ENCODE measurements around the gene EEPD1. TPM values are rescaled to one million over a fixed set of nuclear protein-coding genes. Genes with fewer than 3 reads are reported as not detected.

EEPD1 gene
- total RNA-seq, 1 donor from 2014 or later, result 9.6 TPM

- intact Hi-C loops (cut with micrococcal nuclease), result no loop called here
- no peak for ATAC-seq
Observed at GRCh38 chr7:36301914-36302771, 149.1 kb downstream of the EEPD1 start.

GRCh38 chr7:36303202-36304098 lies 150.4 kb downstream of the EEPD1 start:
- intact Hi-C loops (cut with micrococcal nuclease), result no loop called here
- DNase-seq (peak; percentile 88), ATAC-seq (peak; percentile 90)

More at GRCh38 chr7:36301914-36302771, 149.1 kb downstream of the EEPD1 start:
- no peak for DNase-seq

DNA sequence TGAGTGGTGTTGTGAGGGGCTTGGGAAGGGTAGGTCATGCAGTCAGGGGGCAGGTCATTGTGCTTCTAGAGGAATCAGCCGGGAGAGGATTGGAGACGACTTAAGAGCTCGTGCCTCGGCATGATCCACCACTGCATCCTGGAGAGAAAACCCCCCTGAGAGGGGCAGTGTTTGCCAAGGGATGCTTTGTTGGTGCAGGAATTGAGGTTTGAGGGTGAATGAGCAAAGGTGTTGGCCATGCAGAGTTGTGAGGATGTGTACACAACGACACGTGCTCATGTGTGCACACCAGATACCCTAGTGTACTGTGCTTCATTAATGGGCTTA lies 151.0 kb downstream of the EEPD1 start:
- DNase-seq (no peak), ATAC-seq (no peak)
- intact Hi-C loops (cut with micrococcal nuclease), result no loop called here

DNA sequence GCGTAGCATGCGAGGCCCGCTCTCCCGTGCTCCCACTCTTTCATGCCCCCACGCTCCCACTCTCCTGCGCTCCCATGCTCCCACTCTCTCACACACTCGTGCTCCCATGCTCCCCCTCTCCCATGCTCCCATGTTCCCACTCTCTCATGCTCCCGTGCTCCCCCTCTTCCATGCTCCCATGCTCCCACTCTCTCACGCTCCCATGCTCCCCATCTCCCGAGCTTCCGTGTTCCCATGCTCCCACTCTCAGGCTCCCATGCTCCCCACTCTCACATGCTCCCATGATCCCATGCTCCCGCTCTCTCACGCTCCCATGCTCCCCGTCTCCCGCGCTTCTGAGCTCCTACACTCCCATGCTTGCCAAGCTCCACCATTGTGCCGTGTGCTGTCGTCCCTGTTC lies 152.2 kb downstream of the EEPD1 start:
- intact Hi-C loops (cut with micrococcal nuclease), result no loop called here
- DNase-seq (no peak), ATAC-seq (no peak)

GRCh38 chr7:36305648-36306047 lies 152.6 kb downstream of the EEPD1 start:
- no peak for ATAC-seq
- intact Hi-C loops (cut with micrococcal nuclease), result no loop called here
- DNase-seq, result no peak

- DNase-seq (no peak), ATAC-seq (no peak)
- intact Hi-C loops (cut with micrococcal nuclease), result no loop called here
Observed at GRCh38 chr7:36306222-36306621, 153.2 kb downstream of the EEPD1 start.

GRCh38 chr7:36306722-36307121 lies 153.7 kb downstream of the EEPD1 start:
- intact Hi-C loops (cut with micrococcal nuclease), result no loop called here
- ATAC-seq, result no peak
- DNase-seq, result no peak

GRCh38 chr7:36308031-36308430 lies 155.0 kb downstream of the EEPD1 start:
- intact Hi-C loops (cut with micrococcal nuclease), result no loop called here
- ATAC-seq, result no peak
- no peak for DNase-seq

- no peak for DNase-seq
- intact Hi-C loops (cut with micrococcal nuclease), result no loop called here
- ATAC-seq, result no peak
Observed at GRCh38 chr7:36309301-36309700, 156.2 kb downstream of the EEPD1 start.

- ATAC-seq, result no peak
- DNase-seq, result no peak
- intact Hi-C loops (cut with micrococcal nuclease), result no loop called here
Observed at GRCh38 chr7:36309716-36310115, 156.7 kb downstream of the EEPD1 start.

DNA sequence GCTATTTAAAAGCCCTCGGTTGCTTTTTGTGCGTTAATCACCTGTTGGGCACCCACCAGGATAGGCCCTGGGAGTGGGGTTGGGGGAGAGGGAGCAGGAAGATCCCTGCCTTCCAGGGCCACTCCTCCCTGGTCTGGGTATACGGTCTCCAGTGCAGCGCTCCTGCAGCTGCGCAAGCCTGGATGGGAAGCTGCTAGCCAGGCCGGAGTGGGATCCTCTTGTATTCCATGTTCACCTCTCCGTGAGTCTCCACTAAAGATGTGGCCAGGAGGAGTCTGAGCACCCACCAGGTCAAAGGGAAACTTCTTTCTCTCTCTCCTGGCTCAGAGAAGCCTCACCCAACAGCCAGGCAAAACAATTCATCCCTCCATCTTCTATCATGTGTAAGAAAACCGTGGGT lies 157.8 kb downstream of the EEPD1 start:
- intact Hi-C loops (cut with micrococcal nuclease), result no loop called here
- ATAC-seq (no peak), DNase-seq (no peak)

DNA sequence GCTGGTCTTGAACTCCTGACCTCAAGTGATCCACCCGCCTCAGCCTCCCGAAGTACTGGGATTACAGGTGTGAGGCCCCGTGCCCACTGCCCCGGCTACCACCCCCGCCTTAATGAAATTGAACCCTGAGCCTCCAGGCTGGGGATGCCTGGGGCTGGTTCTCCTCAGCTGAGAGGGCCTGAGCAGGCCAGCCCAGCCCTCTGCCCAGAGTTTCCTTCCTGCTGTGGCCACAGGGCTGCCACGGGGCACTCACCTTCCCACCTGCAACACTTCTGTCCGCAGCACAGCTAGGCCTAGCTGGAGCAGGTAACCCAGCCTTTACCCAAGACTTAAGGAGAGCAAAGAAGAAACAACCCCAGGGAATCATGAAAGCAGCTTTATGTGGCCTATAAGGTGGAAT lies 158.5 kb downstream of the EEPD1 start:
- intact Hi-C loops (cut with micrococcal nuclease), result no loop called here
- DNase-seq (no peak), ATAC-seq (no peak)

DNA sequence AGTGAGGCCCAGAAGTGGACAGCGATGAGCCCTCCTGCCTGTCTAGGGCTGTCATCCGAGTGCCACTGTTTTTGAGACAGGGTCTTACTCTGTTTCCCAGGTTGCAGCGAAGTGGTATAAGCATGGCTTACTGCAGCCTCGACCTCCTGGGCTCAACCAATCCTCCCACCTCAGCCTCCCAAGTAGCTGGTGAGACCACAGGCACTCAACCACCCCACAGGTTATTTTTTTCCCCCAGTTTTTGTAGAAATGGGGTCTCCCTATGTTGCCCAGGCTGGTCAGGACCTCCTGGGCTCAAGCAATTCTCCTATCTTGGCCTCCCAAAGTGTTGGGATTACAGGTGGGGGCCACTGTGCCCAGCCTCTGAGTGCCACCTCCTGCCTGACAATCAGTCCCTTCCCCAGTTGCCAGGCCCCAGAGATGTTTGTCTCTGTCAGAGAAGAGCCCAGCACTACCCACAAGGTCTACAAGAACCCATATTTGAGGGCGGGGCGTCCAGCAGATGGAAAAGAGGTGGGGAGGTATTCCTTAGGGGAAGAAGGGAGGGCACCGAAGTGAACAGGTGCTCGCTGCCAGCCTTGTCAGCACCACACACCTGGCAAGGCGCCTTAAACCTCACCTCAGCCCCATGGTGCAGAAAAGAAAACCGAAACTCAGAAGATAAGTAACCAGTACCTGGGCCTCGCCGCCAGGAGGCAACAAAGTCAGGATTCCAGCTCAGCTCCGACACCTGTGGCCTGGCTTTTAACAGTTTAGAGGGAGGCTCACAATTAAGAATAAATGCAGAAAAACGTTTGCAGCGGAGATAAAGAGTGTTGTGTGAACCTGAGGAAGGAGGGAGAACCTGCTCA lies 159.2 kb downstream of the EEPD1 start:
- DNase-seq (no peak), ATAC-seq (no peak)
- intact Hi-C loops (cut with micrococcal nuclease), result no loop called here

- intact Hi-C loops (cut with micrococcal nuclease), result no loop called here
Observed at GRCh38 chr7:36312915-36313334, 159.9 kb downstream of the EEPD1 start.

GRCh38 chr7:36313607-36314006 lies 160.6 kb downstream of the EEPD1 start:
- intact Hi-C loops (cut with micrococcal nuclease), result no loop called here
- no peak for DNase-seq
- ATAC-seq, result no peak

More at GRCh38 chr7:36312915-36313334, 159.9 kb downstream of the EEPD1 start:
- DNase-seq (no peak), ATAC-seq (no peak)

GRCh38 chr7:36314491-36314890 lies 161.4 kb downstream of the EEPD1 start:
- no peak for ATAC-seq
- DNase-seq, result no peak
- intact Hi-C loops (cut with micrococcal nuclease), result no loop called here

GRCh38 chr7:36315309-36315944 lies 162.4 kb downstream of the EEPD1 start:
- intact Hi-C loops (cut with micrococcal nuclease), result no loop called here
- ATAC-seq (no peak), DNase-seq (no peak)

DNA sequence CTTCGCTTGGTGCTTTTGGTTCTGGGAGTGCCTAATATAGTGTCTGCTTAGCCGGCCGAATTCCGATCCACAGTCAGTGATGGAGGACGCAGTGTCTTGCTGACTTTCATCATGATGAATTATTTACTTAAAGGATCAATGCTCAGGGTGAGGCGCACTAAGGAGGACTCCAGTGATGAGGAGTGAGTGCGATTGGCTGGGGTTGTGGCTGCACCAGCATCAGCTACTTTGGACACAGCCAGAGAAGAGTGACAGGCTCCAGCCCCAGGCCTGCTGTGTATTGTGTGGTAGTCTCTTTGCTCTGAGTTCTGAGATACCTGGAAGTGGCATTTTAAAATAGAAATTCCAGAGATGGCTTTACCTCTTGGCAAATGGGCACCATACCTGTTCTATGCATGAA lies 163.3 kb downstream of the EEPD1 start:
- DNase-seq (no peak), ATAC-seq (no peak)
- intact Hi-C loops (cut with micrococcal nuclease), result no loop called here

GRCh38 chr7:36317276-36317675 lies 164.2 kb downstream of the EEPD1 start:
- ATAC-seq, result no peak
- intact Hi-C loops (cut with micrococcal nuclease), result no loop called here
- no peak for DNase-seq

Measured in left ventricle myocardium superior (tissue), 1 donor.